Measurements from ENCODE around the gene MAPK1.
"Not testable (repeated sequence)": the region's sequence is repeated elsewhere in the genome, so short reads cannot be mapped to it uniquely, and the experiment has no call there.

DNA sequence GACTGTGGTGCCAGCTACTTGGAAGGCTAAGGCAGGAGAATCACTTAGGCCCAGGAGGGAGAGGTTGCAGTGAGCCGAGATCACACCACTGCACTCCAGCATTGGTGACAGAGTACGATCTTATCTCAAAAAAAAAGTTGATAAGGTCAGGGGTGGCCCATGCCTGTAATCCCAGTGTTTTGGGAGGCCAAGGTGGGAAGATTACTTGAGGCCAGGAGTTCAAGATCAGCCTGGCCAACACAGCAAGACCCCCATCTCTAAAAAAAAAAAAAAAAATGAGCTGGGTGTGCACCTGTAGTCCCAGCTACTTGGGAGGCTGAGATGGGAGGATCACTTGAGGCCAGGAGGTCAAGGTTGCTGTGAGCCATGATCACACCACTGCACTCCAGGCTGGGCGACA is 138.3 kb downstream of the MAPK1 start:
- TF ChIP-seq, protein P1, sequence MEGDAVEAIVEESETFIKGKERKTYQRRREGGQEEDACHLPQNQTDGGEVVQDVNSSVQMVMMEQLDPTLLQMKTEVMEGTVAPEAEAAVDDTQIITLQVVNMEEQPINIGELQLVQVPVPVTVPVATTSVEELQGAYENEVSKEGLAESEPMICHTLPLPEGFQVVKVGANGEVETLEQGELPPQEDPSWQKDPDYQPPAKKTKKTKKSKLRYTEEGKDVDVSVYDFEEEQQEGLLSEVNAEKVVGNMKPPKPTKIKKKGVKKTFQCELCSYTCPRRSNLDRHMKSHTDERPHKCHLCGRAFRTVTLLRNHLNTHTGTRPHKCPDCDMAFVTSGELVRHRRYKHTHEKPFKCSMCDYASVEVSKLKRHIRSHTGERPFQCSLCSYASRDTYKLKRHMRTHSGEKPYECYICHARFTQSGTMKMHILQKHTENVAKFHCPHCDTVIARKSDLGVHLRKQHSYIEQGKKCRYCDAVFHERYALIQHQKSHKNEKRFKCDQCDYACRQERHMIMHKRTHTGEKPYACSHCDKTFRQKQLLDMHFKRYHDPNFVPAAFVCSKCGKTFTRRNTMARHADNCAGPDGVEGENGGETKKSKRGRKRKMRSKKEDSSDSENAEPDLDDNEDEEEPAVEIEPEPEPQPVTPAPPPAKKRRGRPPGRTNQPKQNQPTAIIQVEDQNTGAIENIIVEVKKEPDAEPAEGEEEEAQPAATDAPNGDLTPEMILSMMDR (IDR thresholded peaks at IDR 0.05; ENCODE audit: extremely low read depth in 1 of 2, insufficient read depth in 1 of 2, low read depth in 1 of 2, low read length in 2 of 2) = not testable (repeated sequence)
- TF ChIP-seq POLR2A (IDR thresholded peaks at IDR 0.05; ENCODE audit: low read depth, low read length); GATA2 (IDR thresholded peaks at IDR 0.05; ENCODE audit: insufficient read depth, insufficient read length, low read depth, low read length); MYC (IDR thresholded peaks at IDR 0.05; ENCODE audit: low read depth, low read length); JUN (IDR thresholded peaks at IDR 0.05; ENCODE audit: borderline replicate concordance, insufficient read depth, insufficient read length, low read depth); POLR2AphosphoS5 (IDR thresholded peaks at IDR 0.05; ENCODE audit: insufficient read depth, low read depth, low read length): not testable (repeated sequence)

All from endothelial cell of umbilical vein (primary cell).